Retina (tissue), 1 donor: ENCODE data around the gene PPP5C.

Source experiments
- DNase-seq: peaks from one replicate; pipeline ENCODE4 v3.0.0-alpha.2; 2016

PPP5C gene

GRCh38 chr19:46339446-46339845 lies 7.4 kb upstream of the PPP5C start:
- DNase-seq, result no peak

GRCh38 chr19:46340051-46340659 lies 6.7 kb upstream of the PPP5C start:
- DNase-seq, result no peak

- DNase-seq, result no peak
These were observed 5.0 kb upstream of the PPP5C start for GRCh38 chr19:46341937-46342336.

- no peak for DNase-seq
These were observed 2.5 kb upstream of the PPP5C start for GRCh38 chr19:46344363-46344762.

GRCh38 chr19:46345157-46345556 lies 1.7 kb upstream of the PPP5C start:
- DNase-seq, result no peak

DNA sequence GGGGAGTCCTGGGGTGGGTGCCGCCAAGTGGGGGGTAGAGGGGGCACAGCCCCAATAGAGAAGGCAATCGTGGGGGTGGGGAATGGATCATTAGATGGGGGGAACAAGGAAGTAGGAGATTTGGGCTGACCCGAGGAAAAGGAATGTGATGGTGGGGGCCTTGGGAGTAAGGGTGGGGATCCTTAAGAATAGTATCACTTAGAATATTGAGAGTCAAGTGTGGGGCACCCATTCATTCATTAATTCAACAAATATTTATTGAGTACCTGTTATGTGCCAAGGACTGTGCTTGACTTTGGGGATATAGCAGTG lies 641 bp downstream of the PPP5C start:
- DNase-seq, result no peak

DNA sequence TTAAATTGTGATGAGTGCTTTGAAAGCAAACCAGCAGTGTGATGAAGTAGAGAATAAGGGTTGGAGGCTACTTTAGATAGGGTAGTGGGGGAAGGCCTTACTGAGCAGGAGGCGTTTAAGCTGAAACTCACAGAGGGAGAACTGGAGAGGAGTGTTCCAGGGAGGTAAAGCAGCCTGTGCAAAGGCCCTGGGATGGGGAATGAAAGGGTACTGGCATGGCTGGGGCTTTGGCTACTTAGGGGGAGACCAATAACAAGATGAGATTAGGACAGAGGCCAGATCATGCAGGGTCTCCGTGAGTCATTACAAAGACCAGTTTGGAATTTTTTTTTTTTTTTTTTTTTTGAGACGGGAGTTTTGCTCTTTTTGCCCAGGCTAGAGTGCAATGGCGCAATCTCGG lies 1.1 kb downstream of the PPP5C start:
- no peak for DNase-seq

DNA sequence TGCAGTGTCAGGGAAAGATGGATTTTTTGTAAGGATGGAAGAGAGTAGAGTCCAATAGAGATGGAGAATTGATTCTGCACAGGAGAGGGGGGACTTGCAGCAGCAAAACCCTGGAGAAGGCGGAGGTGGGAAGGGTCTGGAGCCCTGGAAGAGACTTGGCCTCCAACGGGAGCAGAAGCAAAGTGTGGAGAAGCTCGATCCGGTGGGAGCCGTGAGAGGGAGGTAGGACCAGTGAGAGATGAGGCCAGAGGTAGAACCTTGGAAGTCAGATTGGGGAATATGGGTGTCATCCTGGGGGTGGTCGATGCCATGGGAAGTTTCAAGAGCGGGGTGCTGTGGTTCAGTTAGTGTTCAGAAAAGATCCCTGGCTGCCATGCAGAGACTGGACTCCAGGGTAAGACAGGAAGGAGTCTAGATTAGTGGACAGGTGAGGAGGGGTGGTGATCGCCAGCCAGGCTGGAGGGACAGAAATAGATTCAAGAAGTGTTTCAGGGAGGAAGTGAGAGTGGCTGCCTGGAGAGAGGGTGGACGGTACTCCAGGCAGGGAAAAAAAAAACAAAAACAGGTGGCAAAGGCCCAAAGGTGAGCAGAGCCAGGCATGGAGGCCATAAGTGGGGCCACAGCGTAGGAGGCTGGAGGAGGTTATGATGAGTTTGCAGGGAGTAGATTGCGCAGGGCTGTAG lies 2.6 kb downstream of the PPP5C start:
- no peak for DNase-seq

DNA sequence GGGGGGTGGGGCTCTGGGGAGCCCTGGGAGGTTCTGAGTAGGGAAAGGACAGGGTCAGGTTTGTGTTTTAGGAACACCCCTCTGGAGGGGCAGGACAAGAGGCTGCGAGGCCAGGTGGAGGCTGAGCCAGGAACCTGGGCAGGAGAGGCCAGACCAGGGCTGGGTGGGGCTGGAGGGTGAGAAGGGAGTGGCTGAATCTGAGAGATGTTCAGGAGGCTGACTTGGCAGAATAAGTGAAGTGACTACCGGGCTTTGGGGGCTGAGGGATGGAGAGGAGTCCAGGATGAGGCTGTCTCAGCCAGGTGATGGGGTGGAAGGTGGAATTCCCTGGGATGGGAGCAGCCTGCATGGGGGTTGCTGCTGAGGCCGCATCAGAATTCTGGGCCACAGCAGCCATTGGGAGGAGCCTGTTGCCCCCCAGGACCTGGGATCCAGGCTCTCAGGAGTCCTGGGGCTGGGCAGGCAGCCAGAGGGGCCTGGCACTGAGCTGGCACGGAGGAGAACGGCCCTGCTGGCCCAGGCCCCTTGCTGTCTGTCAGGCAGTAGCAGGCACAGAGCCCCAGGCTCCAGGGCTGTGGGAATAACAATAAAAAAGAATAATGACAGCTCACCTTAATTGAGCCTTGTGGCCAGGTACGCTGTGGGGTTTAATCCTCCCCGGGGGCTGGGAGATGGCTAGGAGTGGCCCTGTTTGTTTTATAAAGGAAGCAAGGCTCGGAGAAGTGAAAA lies 3.3 kb downstream of the PPP5C start:
- DNase-seq, result no peak

GRCh38 chr19:46350758-46351159 lies 3.9 kb downstream of the PPP5C start:
- DNase-seq, result no peak

DNA sequence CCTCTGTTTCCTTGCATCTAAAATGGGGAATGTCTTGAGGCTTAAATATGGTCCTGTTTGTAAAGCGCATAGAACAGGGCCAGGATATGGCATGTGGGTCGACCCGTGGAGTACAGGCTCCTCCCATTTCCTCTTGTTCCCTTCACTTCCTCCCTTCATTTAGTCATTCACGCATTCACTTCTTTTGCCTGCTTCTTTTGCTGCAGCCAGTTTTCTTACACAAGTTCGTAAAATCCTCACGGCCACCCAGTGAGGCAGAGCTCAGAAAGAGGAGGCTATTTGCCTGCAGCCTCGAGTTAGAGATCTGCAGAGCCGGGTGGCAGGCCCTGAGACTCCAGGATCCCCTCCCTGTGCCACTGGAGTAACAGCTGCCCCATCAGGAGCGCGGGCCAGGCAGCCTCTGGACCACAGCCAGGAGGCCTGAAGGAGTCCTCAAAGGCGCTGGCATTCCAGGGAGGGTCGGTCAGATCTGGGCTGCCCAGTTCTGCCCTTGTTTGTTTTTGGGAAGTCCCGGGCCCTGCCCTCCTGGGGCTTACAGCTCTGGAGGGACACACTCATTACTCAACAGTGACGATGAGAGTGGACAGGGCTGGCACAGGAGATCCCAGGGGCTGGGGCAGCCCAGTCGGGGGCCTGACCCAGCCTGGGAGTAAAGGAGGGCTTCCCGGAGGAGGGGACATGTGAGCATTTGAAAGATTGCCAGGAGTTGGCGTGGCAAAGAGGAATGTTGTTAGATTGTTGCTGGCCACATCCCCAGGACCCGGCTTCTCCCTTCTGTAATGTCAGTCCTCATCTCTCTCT lies 4.6 kb downstream of the PPP5C start:
- no peak for DNase-seq

DNA sequence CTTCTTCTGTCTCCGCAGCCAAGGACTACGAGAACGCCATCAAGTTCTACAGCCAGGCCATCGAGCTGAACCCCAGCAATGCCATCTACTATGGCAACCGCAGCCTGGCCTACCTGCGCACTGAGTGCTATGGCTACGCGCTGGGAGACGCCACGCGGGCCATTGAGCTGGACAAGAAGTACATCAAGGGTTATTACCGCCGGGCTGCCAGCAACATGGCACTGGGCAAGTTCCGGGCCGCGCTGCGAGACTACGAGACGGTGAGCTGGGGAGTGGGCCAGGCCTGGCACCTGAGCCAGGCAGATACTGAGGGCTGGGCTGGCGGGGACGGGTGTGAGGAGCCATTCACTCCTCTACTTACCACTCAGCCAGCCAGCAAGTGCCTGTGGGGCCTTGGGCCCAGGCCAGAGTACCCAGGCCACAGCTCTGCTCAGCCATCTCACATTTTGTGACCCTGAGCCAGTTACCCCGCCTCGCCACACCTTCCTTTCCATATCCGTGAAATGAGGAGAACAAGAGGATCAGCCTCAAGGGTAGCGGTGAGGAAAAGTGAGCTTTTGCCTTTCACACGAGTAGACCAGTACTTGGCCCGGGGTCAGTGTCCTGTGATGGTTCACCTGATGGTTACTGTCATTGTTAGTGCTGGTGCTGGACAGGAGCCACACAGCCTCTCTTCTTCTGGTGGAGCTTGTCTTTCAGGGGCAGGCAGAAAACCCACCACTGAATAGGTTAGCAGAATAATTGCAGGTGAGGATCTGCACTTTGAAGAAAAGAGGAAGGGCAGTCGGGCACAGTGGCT lies 7.0 kb downstream of the PPP5C start:
- no peak for DNase-seq

GRCh38 chr19:46355234-46356148 lies 8.6 kb downstream of the PPP5C start:
- no peak for DNase-seq

DNA sequence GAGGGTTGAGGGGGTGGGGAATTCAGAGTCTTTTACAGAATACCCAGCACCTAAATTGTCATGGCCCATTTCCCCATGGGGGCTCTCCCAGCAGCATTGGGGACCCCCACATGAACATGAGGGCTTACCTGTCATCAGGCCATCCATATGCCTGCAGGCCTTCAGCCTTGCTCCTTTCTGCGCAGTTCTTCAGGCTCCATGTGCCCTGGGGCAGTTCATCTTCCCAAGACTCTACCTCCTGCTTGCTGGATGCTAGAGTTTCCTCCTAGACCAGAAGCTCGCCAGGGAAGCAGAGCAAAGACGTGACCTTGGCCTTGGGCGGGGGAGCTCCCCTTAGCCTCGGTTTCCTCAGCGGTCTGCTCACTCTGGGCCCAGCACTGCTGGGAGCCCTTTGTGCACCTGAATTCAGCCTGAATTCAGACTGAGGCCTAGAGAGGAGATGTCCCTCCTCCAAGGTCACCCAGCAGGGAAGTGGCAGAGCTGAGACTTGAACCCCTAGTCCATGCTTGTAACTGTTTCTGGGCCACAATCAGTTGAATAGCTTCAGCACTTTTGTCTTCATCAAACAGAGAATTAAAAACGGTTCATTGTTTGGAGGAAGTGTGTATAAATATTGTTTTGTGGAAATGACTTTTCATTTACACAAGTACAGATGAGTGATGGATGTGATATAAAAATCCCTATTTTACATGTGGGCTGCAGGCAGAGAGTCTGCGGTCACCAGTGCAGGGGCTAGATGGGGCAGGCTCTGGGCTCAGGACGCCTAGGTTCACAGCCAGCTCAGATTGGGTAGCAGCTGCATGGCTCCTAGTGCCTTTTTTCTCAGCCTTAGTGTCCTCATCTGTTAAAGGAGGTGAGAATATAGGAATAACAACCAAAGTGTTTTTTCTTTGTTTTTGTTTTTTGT lies 9.5 kb downstream of the PPP5C start:
- no peak for DNase-seq

DNA sequence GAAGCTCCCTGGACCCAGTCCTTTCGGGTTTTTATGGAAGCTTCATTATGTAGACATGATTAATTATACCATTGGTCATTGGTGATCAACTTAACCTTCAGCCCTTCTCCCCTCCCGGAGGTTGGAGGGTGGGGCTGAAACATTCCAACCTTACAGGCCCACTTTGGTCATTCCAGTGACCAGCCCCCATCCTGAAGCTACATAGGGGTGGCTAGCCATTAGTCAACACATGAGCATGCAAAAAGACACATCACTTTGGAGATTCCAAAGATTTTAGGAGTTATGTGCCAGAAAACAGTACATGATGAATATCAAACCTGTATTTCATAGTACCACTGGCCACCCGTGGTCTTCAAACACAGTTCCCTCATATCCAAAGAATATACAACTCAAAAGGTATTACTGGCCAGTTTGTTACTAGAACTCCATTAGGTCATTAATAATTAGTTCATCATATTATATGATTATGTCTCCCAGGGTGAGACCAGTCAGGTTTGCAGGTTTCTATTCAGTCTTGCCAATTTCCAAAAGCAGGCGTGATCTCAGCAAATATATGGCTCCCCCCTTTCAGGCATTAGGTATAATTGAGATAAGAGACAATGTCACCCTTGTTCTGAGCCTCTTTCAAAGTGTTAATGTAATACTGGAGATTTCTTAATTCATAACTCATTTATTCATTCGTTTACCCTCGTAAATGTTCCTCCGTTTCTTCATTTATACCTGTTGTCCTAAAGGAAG lies 11.1 kb downstream of the PPP5C start:
- no peak for DNase-seq

- DNase-seq, result no peak
These were observed 15.0 kb downstream of the PPP5C start for GRCh38 chr19:46361915-46362314.

DNA sequence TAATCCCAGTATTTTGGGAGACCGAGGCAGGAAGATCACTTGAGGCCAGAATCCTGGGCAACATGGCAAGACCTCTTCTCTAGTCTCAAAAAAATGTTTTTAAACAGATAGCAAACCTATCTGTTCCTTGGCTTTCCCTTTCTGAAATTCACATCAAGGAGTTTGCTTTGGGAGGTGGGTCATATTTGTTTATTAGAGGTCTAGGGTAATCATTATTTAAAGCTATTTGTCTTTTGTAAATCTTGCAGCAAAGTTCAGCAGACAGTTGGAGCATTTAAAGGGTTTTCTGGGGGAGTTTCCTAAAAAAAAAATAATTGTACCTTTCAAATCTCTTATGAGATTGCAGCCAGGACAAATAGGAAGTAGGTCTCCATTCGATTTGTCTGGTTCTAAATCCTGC lies 17.5 kb downstream of the PPP5C start:
- DNase-seq, result no peak

DNA sequence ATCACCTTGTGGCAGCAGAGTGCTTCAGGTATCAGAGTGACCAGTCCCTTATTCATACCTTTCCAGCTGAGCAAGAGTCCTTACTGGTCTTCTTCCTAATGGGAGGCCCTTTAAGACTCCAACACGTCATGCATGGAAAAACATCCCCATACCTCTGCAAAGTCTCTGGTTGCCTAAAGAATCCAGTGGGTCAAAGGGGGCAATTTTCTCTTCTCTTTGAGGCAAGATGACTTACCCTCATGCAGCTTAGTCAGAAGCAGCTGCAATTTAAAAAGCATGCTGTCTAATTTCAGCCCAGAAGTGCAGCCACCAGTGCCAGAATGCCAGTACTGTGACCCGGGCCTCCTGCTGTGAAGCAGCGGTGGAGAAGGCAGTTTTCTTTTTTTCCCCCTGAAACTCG lies 18.7 kb downstream of the PPP5C start:
- DNase-seq, result no peak

DNA sequence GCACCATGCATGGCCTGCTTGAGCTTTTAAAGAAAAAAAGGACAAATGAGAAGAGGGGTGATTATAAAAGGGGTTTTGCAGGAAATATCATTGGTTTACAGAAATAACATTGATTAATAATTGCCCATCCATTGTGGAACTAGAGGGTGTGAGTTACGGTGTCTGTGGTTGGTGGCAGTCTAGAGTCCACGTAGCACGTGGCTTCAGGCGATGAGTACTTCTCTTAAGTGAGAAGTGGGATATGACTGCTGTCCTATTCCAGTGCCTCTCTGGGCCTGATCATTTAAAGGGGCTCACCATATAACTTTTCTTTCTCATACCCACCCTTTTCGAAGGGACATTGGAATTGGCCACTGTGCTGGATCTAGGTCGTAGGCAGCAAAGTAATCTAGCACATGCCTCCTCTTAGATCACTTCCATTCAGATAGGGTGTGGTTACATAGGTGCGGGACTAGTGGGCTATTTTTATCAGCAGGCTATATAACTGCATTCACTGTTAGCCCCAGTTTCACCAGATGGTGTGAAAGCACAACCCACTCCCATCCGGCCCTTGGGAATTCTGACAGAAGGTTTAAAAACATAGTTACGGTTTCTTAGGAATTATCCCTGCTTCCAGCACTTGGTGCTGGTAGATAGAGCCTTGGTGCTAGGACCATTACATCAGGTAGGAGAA lies 19.9 kb downstream of the PPP5C start:
- no peak for DNase-seq
